GM18519 (cell line): ENCODE results near the gene KLF9.

Experiments
- ATAC-seq: cut with Tn5 transposase; IDR thresholded peaks from one replicate; pipeline ENCODE4 v1.9.1; 2021; ENCODE audit warnings: mild to moderate bottlenecking, moderate library complexity; ENCODE audit not compliant: unreplicated experiment, low FRiP score

KLF9 gene

DNA sequence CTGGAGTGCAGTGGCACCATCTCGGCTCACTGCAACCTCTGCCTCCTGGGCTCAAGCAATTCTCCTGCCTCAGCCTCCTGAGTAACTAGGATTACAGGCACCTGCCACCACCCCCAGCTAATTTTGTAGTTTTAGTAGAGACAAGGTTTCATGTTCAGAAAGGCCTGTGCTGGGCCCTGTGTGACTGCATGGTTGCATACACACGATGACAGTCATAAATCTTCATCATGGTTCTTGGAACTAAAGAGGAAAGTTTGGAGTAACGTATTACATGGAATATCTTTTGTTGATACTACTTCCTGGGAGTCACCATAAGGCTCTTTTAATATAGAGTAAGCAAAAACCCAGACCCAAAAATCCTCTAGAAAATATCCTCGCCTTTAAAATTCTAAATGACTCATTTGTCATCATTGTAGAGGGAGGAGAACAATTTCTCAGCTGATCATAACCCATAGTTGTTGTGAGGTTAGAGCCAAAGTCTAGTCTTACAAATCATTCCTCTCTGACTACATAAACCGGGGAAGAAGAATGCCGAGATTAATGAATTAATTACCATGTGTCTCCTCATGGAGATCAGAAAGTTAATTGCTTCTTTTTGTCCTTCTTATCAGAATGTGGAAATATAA, 47.0 kb downstream of the KLF9 start:
- ATAC-seq, result no peak

GRCh38 chr9:70363760-70364159, 50.7 kb downstream of the KLF9 start:
- ATAC-seq, result no peak

DNA sequence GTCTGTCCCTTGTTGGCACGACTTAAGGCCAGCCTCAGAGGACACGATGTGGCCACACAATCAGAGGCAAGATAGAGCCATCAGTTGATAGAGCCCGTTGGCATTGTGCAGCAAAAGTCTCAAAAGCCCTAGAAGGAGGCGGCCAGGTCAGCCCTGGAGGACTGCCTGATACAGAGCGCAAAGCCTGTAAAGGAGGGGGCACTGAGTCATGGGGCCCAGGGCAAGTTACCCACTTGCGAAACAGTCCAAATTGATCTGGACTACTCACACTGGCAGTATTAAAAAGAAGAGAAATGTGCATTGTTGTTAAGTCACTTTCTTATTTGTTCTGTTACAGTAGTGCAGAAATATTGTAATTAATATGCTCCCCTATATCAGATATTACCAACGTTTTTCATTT, 51.5 kb downstream of the KLF9 start:
- no peak for ATAC-seq

GRCh38 chr9:70355801-70356200, 58.7 kb downstream of the KLF9 start:
- ATAC-seq, result no peak

- no peak for ATAC-seq
Observed at GRCh38 chr9:70352802-70353201, 61.7 kb downstream of the KLF9 start.

DNA sequence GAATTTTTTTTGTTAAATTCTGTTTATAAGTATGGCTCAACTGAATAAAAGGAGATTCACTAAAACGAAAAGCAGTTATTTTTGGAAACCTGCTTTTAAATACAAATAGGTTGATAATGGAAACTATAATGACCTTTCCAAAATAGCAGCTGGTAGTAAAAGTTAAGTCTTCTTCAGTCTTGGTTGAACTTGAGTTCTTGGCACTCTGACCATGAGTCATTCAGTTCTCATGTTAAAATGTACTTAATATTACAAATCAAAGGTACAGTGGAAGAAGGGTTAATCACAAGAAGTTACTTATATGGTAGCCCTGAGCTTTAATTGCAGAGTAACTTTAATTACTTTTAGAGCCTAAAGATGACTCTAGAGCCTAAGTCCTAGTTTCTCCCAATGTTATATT, 62.1 kb downstream of the KLF9 start:
- ATAC-seq, result no peak

GRCh38 chr9:70347046-70347445, 67.4 kb downstream of the KLF9 start:
- ATAC-seq, result no peak

DNA sequence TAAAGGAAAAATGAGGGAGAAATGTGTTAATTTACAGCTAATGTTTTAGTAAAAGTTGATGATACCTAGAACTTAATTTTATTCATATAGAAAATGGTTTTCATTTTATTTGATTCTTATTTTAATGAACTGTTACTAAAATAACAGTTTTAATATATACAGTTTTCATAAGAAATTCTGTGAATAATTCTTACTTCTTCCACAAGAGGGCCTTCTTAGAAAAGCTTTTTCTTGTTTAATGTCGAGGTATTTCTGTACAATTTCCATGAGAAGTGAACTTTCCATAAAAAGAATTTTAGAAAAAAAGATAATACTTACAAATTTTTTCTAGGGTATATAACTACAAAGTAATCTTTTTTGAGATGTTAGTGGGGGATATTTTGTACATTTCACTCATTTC, 73.9 kb downstream of the KLF9 start:
- ATAC-seq, result no peak
